Amniotic stem cell (primary cell): ENCODE data around the gene RPS21.

Experiments
- DNase-seq: peaks from one replicate; lab custom pipeline; 2025; lab: John Stamatoyannopoulos, UW

RPS21 gene

GRCh38 chr20:62386383-62387218 lies at the start of gene RPS21:
Gene RPS21 (plus strand): TSS chr20:62387103. CDS start chr20:62387339, 236 bp downstream.
- peak; percentile 64 for DNase-seq

- no peak for DNase-seq
Observed at GRCh38 chr20:62337558-62338293, 49.2 kb upstream of the RPS21 start.

- DNase-seq: no peak
Observed at GRCh38 chr20:62338294-62338620, 48.6 kb upstream of the RPS21 start.

GRCh38 chr20:62339647-62340062 lies 47.2 kb upstream of the RPS21 start:
- no peak for DNase-seq

GRCh38 chr20:62342910-62343309 lies 44.0 kb upstream of the RPS21 start:
- DNase-seq: no peak

GRCh38 chr20:62344092-62344491 lies 42.8 kb upstream of the RPS21 start:
- DNase-seq: no peak

GRCh38 chr20:62344782-62345181 lies 42.1 kb upstream of the RPS21 start:
- no peak for DNase-seq

- no peak for DNase-seq
Observed at GRCh38 chr20:62345681-62346370, 41.1 kb upstream of the RPS21 start.

GRCh38 chr20:62346398-62347150 lies 40.3 kb upstream of the RPS21 start:
- no peak for DNase-seq

GRCh38 chr20:62347151-62347404 lies 39.8 kb upstream of the RPS21 start:
- DNase-seq: no peak

- DNase-seq: no peak
Observed at GRCh38 chr20:62347445-62347844, 39.5 kb upstream of the RPS21 start.

GRCh38 chr20:62348604-62349003 lies 38.3 kb upstream of the RPS21 start:
- DNase-seq: no peak

GRCh38 chr20:62349556-62350097 lies 37.3 kb upstream of the RPS21 start:
- no peak for DNase-seq

- DNase-seq: no peak
Observed at GRCh38 chr20:62350098-62350628, 36.7 kb upstream of the RPS21 start.

GRCh38 chr20:62350629-62351422 lies 36.1 kb upstream of the RPS21 start:
- no peak for DNase-seq

- no peak for DNase-seq
Observed at GRCh38 chr20:62351469-62352401, 35.2 kb upstream of the RPS21 start.

- no peak for DNase-seq
Observed at GRCh38 chr20:62352402-62353288, 34.3 kb upstream of the RPS21 start.

GRCh38 chr20:62353289-62354030 lies 33.4 kb upstream of the RPS21 start:
- DNase-seq: no peak
